ENCODE data around the gene HLX.

HLX gene

GRCh38 chr1:220880726-220881506, 1.7 kb downstream of the HLX start:
- FAIRE-seq, result no peak

GRCh38 chr1:220882061-220882891, 3.0 kb downstream of the HLX start:
- DNase-seq (ENCODE audit: low spot score), result no peak
- no peak for FAIRE-seq

More at GRCh38 chr1:220880726-220881506, 1.7 kb downstream of the HLX start:
- DNase-seq (ENCODE audit: low spot score), result no peak

GRCh38 chr1:220884109-220884980, 5.1 kb downstream of the HLX start:
- FAIRE-seq, result no peak
- DNase-seq (ENCODE audit: low spot score), result no peak

GRCh38 chr1:220884981-220885918, 6.0 kb downstream of the HLX start:
- FAIRE-seq (no peak), DNase-seq (ENCODE audit: low spot score) (no peak)

- no peak for FAIRE-seq
These were observed 6.7 kb downstream of the HLX start for GRCh38 chr1:220885971-220886370.

GRCh38 chr1:220886470-220887201, 7.4 kb downstream of the HLX start:
- DNase-seq (ENCODE audit: low spot score), result no peak
- no peak for FAIRE-seq

More at GRCh38 chr1:220885971-220886370, 6.7 kb downstream of the HLX start:
- DNase-seq (ENCODE audit: low spot score), result no peak

- FAIRE-seq (no peak), DNase-seq (ENCODE audit: low spot score) (no peak)
These were observed 7.9 kb downstream of the HLX start for GRCh38 chr1:220887202-220887519.

GRCh38 chr1:220887520-220888416, 8.5 kb downstream of the HLX start:
- DNase-seq (ENCODE audit: low spot score) (no peak), FAIRE-seq (no peak)

- DNase-seq (ENCODE audit: low spot score), result no peak
These were observed 9.3 kb downstream of the HLX start for GRCh38 chr1:220888417-220888986.

GRCh38 chr1:220889333-220889732, 10.1 kb downstream of the HLX start:
- DNase-seq (ENCODE audit: low spot score) (no peak), FAIRE-seq (no peak)

More at GRCh38 chr1:220888417-220888986, 9.3 kb downstream of the HLX start:
- FAIRE-seq, result no peak

GRCh38 chr1:220889848-220890287, 10.6 kb downstream of the HLX start:
- no peak for FAIRE-seq
- DNase-seq (ENCODE audit: low spot score), result no peak

GRCh38 chr1:220890602-220891001, 11.4 kb downstream of the HLX start:
- FAIRE-seq (no peak), DNase-seq (ENCODE audit: low spot score) (no peak)

- DNase-seq (ENCODE audit: low spot score) (no peak), FAIRE-seq (no peak)
These were observed 12.2 kb downstream of the HLX start for GRCh38 chr1:220891224-220892085.

GRCh38 chr1:220892086-220892376, 12.8 kb downstream of the HLX start:
- no peak for DNase-seq (ENCODE audit: low spot score)
- no peak for FAIRE-seq

- DNase-seq (ENCODE audit: low spot score), result no peak
- FAIRE-seq, result no peak
These were observed 13.9 kb downstream of the HLX start for GRCh38 chr1:220892997-220893700.

- FAIRE-seq (no peak), DNase-seq (ENCODE audit: low spot score) (no peak)
These were observed 14.4 kb downstream of the HLX start for GRCh38 chr1:220893701-220894024.
